Measurements from ENCODE around the gene MISP3.

The MISP3 gene

GRCh38 chr19:14055396-14055795, 17.2 kb upstream of the MISP3 start:
- Histone ChIP-seq H3F3A (ENCODE audit: control insufficient read depth, insufficient read depth) (no peaks in the 10 kb centered on the region), H3K79me2 (ENCODE audit: control insufficient read depth, low read length) (no peaks in the 10 kb centered on the region), H3K27me3 (ENCODE audit: control insufficient read depth, low read length) (peaks cover 24% of the 10 kb centered on the region), H4K20me1 (ENCODE audit: control insufficient read depth, insufficient read depth, low read depth, low read length) (no peaks in the 10 kb centered on the region), H3K4me2 (ENCODE audit: low read length) (no peak overlapping the region), H3K9me2 (replicated peaks; ENCODE audit: control insufficient read depth, low read length) (no peaks in the 10 kb centered on the region), H3K4me3 (ENCODE audit: low read length) (no peak overlapping the region), H3K27ac (ENCODE audit: low read depth, low read length) (no peak overlapping the region), H3K36me3 (ENCODE audit: control insufficient read depth, low read length) (no peaks in the 10 kb centered on the region), H3K9me3 (ENCODE audit: control insufficient read depth, insufficient read depth, low read length) (no peaks in the 10 kb centered on the region), H3K4me1 (ENCODE audit: control insufficient read depth, low read length) (peaks cover 26% of the 10 kb centered on the region)
- no peak for TF ChIP-seq EZH2phosphoT487 (IDR thresholded peaks at IDR 0.05; ENCODE audit: borderline replicate concordance, low read length)
- TF ChIP-seq, protein P1, sequence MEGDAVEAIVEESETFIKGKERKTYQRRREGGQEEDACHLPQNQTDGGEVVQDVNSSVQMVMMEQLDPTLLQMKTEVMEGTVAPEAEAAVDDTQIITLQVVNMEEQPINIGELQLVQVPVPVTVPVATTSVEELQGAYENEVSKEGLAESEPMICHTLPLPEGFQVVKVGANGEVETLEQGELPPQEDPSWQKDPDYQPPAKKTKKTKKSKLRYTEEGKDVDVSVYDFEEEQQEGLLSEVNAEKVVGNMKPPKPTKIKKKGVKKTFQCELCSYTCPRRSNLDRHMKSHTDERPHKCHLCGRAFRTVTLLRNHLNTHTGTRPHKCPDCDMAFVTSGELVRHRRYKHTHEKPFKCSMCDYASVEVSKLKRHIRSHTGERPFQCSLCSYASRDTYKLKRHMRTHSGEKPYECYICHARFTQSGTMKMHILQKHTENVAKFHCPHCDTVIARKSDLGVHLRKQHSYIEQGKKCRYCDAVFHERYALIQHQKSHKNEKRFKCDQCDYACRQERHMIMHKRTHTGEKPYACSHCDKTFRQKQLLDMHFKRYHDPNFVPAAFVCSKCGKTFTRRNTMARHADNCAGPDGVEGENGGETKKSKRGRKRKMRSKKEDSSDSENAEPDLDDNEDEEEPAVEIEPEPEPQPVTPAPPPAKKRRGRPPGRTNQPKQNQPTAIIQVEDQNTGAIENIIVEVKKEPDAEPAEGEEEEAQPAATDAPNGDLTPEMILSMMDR (IDR thresholded peaks at IDR 0.05; ENCODE audit: low read depth, low read length, poor library complexity, severe bottlenecking), result no peak

- no peak overlapping the region for H3K27ac ChIP-seq (ENCODE audit: low read depth, low read length)
- H3K27me3 ChIP-seq (ENCODE audit: control insufficient read depth, low read length), result peaks cover 29% of the 10 kb centered on the region
- no peaks in the 10 kb centered on the region for H3K9me2 ChIP-seq (replicated peaks; ENCODE audit: control insufficient read depth, low read length)
- no peak overlapping the region for H3K4me3 ChIP-seq (ENCODE audit: low read length)
- no peaks in the 10 kb centered on the region for H3F3A ChIP-seq (ENCODE audit: control insufficient read depth, insufficient read depth)
- no peaks in the 10 kb centered on the region for H3K79me2 ChIP-seq (ENCODE audit: control insufficient read depth, low read length)
- H3K4me2 ChIP-seq (ENCODE audit: low read length), result no peak overlapping the region
- H3K36me3 ChIP-seq (ENCODE audit: control insufficient read depth, low read length), result no peaks in the 10 kb centered on the region
- no peaks in the 10 kb centered on the region for H3K9me3 ChIP-seq (ENCODE audit: control insufficient read depth, insufficient read depth, low read length)
- H3K4me1 ChIP-seq (ENCODE audit: control insufficient read depth, low read length), result peaks cover 27% of the 10 kb centered on the region
- TF ChIP-seq, protein P1 (IDR thresholded peaks at IDR 0.05; ENCODE audit: low read depth, low read length, poor library complexity, severe bottlenecking), result no peak
- no peak for TF ChIP-seq EZH2phosphoT487 (IDR thresholded peaks at IDR 0.05; ENCODE audit: borderline replicate concordance, low read length)
- H4K20me1 ChIP-seq (ENCODE audit: control insufficient read depth, insufficient read depth, low read depth, low read length), result no peaks in the 10 kb centered on the region
These were observed 16.4 kb upstream of the MISP3 start for GRCh38 chr19:14056069-14056666.

DNA sequence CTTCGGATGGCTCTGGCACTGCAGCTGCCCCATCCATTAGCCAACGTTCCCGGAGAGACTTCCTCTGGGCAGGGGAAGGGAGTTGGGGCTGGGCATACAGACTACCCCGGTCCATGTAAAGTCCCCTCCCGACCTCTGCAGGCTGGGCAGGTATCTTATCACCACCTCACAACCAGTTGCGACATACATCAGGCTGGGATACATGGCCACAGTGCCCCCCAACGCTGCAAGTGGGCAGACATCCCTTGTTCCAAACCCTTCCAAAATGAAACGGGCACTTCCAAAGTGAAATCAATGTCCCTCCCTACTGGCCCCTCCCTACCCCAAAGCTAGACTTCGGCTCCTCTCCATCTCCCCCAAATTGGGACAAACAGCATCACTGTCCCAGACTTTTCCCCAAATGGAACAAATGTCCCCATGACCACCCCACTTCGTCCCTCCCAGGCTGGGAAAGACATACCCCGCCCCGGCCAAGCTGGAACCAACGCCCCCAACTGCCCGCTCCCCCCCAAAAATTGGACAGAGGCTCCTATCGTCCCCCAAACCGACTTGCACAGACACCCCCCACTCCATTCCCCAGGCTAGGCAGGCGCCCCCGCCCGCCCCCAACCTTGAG, 15.7 kb upstream of the MISP3 start:
- peaks cover 27% of the 10 kb centered on the region for H3K4me1 ChIP-seq (ENCODE audit: control insufficient read depth, low read length)
- no peak overlapping the region for H3K27ac ChIP-seq (ENCODE audit: low read depth, low read length)
- H3F3A ChIP-seq (ENCODE audit: control insufficient read depth, insufficient read depth), result no peaks in the 10 kb centered on the region
- H3K4me2 ChIP-seq (ENCODE audit: low read length), result peak overlapping the region; percentile 19; the same call in 1 of the 2 replicates
- no peaks in the 10 kb centered on the region for H3K79me2 ChIP-seq (ENCODE audit: control insufficient read depth, low read length)
- H4K20me1 ChIP-seq (ENCODE audit: control insufficient read depth, insufficient read depth, low read depth, low read length), result no peaks in the 10 kb centered on the region
- TF ChIP-seq EZH2phosphoT487 (IDR thresholded peaks at IDR 0.05; ENCODE audit: borderline replicate concordance, low read length), result no peak
- H3K27me3 ChIP-seq (ENCODE audit: control insufficient read depth, low read length), result peaks cover 33% of the 10 kb centered on the region
- H3K9me2 ChIP-seq (replicated peaks; ENCODE audit: control insufficient read depth, low read length), result no peaks in the 10 kb centered on the region
- H3K4me3 ChIP-seq (ENCODE audit: low read length), result no peak overlapping the region
- H3K36me3 ChIP-seq (ENCODE audit: control insufficient read depth, low read length), result no peaks in the 10 kb centered on the region
- H3K9me3 ChIP-seq (ENCODE audit: control insufficient read depth, insufficient read depth, low read length), result no peaks in the 10 kb centered on the region

All from DOHH2 (cell line).